ENCODE measurements around the gene TSPAN16.
"Not testable (repeated sequence)": the region's sequence is repeated elsewhere in the genome, so short reads cannot be mapped to it uniquely, and the experiment has no call there.

Gene TSPAN16

DNA sequence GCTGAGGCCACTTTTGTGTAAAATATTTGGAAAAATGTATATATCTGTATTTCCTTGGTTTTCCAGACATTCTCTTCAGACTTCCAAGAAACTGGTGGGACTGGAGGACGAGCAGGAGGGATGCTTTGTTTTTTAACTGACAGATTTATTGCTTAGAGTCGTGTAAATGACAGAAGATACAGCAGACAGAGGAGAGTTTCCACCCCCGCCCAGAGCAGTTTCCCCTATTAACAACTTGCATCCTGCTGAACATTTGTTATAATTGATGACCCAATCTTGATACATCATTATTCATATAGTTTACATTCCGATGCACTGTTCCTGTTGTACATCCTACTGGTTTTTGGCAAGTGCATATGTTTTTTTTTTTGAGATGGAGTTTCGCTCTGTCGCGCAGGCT is 26.6 kb upstream of the TSPAN16 start:
- DNase-seq, result no peak

DNA sequence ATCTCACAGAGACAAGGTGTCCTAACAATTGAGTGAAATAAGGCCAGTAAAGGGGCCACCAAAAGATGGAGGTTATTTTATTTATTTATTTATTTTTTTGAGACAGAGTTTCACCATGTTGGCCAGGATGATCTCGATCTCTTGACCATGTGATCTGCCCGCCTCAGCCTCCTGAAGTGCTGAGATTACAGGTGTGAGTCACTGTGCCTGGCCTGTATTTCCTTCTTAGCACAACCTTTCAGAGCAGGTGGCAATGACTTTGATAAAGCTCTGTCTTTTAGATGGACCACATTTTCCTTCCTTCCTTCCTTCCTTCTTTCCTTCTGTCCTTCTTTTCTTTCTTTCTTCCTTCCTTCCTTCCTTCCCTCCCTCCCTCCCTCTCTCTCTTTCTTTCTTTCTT is 22.7 kb upstream of the TSPAN16 start:
- DNase-seq, result no peak

DNA sequence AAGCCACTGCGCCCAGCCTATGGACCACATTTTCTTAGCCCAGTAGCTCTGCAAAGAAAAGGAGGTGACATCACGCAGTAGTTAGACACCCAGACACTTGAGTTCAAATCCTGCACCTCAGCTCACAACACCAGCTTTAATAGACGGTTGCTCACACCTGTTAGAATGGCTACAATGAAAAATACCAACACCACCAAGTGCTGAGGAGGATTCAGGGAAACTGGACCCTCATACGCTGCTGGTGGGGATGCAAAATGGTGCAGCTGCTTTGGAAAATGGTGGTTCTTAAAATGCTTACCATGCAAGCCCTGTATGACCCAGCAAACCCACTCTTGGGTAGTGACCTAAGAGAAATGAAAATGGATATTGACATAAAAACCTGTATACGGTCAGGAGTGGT is 22.0 kb upstream of the TSPAN16 start:
- no peak for DNase-seq

DNA sequence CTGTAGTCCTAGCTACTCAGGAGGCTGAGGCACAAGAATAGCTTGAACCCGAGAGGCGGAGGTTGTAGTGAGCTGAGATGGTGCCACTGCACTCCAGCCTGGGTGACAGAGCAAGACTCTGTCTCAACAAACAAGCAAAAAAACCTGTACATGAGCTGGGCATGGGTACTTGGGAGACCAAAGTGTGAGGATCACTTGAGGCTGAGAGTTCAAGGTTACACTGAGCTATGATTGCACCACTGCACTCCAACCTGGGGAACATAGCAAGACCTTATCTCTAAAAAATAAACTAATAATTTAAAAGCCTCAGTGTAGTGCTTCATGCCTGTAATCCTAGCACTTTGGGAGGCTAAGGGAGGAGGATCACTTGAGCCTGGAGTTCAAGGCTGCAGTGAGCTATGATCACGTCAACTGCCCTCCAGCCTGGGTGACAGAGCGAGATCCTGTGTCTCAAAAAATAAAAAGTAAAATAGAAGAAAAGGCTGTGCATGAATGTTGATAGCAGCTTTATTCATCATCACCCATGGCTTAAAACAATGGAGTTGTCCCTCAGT is 21.4 kb upstream of the TSPAN16 start:
- DNase-seq, result no peak

DNA sequence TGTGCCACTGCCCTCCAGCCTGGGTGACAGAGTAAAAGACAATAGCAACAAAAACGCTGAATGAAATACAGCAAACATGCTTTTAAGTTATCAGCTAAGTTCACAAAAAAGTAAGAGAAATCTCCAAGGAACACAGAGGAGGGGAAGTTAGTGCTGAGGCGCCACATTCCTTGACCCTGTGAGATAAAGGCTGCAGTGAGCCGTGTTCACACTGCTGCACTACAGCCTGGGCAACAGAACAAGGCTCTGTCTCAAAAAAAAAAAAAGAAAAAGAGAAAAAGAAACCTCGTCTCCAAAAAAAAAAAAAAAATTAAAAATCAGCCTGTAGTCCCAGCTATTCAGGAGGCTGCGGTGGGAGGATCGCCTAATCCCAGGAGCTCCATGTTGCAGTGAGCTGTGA is 17.3 kb upstream of the TSPAN16 start:
- no peak for DNase-seq

DNA sequence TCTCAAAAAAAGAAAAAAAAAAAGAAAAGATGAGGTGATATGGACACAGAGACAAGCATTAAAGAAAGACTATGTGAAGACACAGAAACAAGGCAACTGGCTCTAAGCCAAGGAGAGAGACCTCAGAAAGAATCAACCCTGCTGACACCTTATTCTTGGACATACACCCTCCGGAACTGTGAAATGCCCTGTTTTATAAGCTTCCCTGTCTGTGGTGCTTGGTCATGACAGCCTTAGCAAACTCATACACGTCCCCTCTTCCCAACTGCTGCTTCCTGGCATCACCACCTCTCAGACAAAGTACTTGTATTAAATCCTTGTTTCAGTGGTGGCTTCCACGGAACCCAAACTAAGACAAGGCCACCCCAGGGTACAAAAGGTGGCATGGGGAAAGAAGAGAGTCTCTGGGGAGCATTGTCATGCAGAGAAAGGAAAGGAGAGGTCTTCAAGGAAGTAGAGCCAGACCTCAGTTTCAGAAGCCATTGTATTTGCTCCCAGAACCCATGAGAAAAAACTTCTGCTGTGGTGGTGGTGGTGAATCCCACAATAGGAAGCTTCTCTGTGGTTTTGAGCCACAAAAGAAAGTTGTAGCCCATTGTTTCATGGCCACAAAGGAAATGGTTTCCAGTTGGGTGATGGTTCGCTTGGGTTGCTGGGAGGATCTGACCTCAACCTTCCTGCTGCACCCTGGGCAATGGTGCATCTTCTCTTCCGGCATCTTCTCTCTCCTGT is 16.3 kb upstream of the TSPAN16 start:
- DNase-seq, result no peak

DNA sequence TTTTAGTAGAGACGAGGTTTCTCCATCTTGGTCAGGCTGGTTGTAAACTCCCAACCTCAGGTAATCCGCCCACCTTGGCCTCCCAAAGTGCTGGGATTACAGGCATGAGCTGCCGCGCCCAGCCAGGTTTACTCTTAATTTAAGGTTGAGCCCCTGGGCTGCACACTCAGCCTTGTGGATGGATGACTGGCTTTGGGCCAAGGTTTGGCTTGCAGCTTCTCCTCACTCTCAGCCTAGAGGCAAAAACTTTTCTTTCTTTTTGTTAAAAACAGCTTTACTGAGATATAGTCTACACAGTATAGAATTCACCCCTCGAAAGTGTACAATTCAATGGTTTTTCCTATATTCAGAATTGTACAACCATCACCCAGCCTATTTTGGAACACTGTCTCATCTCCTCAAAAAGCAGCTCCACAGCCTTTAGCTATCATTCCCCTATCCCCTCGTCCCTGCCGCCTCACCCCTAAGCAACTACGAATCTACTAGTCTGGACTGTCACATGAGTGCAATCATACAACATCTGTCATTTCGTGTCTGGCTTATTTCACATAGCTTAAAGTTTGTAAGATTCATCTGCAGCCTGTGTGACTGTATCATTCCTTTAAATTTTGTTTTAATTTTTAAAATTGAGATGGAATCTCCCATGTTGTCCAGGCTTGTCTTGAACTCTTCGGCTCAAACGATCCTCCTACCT is 14.5 kb upstream of the TSPAN16 start:
- DNase-seq, result no peak

DNA sequence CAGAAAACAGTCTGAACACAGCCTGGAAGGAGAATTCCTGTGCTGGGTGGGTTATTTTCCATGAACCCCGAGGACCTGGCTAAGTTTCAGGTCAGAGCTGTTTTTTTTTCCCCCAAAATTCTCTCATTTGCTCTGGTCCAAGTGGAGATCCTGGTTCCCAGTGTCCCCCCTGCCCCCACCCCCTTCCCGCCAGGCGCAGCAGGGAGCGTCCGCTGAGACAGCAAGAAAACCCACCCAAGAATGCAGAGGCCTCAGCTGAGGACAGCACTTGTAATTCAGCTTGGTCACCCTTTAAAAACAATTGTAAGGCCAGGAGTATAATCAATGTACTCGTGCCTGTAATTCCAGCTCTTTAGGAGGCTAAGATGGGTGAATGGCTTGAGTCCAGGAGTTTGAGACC is 11.4 kb upstream of the TSPAN16 start:
- no peak for DNase-seq

DNA sequence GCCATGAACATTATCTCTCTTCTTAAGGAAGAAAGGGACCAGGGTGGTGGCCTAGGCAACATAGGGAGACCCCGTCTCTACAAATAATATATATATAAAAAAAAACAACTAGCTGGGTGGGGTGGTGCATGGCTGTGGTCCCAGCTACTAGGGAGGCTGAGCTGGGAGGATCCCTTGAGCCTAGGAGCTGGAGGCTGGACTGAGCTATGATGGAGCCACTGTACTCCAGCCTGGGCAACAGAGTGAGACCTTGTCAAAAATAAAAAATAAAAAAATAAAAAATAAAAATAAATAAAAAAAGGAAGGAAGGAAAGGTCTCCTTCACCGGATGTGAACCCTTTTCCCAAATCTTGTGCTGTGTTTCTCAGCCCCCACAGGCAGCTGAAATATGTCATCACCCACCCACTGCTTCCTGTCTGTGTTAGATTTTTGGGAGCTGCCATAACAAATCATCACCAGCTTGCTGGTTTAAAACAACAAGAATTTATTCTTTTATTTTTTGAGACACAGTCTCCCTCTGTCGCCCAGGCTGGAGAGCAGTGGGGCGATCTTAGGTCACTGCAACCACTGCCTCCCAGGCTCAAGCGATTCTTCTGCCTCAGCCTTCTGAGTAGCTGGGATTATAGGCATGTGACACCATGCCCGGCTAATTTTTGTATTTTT is 9.5 kb upstream of the TSPAN16 start:
- DNase-seq, result no peak

DNA sequence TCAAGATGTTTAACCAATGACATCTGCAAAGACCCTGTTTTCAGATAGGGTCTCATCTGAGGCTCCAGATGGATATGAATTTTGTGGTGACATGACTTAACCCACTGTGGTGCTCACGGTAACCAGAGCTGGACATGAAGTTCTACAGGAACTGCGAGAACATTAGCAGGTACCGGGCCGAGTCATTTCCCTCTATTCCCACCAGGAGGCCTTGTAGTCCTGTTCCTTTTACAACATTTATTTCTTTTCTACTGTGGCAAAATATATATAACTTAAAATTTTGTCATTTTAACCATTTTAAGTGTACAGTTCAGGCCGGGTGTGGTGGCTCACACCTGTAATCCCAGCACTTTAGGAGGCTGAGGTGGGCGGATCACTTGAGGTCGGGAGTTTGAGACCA is 7.6 kb upstream of the TSPAN16 start:
- no peak for DNase-seq

DNA sequence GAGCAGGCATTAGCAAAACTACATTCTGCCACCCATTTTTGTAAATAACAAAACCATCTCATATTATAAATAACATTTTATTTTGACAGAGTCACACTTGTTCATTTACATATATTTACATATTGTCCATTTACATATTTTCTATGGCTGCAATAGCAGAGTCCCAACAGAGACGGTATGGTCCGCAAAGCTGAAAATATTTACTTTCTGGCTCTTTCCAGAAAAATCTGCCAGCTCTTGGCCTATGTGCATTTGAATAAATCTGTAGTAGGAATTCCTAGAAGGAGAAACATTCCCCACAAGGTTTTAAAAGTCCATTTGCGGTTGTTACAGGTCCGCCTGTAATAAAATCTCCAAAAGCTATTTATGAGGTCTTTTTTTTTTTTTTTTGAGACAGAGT is 5.7 kb upstream of the TSPAN16 start:
- DNase-seq, result no peak

DNA sequence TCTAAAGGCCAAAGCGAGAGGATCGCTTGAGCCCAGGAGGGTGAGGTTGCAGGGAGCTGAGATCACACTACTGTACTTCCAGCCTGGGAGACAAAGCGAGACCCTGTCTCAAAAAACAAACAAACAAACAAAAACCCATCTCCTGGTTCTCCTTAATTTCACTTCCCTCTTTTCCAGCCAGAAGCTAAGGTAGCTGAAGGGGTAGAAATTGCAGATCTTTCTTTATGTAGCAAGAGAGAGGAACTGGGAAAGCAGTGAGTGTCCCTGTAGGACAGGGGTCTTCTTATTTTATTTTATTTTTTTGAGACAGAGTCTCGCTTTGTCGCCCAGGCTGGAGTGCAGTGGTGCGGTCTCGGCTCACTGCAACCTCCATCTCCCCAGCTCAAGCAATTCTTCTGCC is 4.5 kb upstream of the TSPAN16 start:
- DNase-seq, result no peak

DNA sequence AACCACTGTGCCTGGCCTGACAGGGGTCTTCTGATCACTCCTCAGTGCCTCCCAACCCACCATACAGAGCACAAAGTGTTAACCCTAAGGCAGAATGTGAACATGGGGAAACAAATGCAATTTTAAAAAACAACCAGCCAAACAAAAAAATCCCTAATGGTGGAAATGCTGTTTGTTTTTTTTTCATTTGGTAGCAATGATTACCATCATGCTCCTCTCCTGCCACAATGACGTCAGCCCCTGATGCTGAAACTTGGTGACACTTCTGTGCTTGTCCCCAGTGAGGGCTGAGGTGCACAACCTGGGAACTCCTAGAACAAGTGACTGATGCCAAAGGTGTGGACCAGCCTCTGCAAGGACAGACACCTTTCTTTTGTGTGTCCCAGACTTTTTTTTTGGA is 4.0 kb upstream of the TSPAN16 start:
- DNase-seq, result no peak

DNA sequence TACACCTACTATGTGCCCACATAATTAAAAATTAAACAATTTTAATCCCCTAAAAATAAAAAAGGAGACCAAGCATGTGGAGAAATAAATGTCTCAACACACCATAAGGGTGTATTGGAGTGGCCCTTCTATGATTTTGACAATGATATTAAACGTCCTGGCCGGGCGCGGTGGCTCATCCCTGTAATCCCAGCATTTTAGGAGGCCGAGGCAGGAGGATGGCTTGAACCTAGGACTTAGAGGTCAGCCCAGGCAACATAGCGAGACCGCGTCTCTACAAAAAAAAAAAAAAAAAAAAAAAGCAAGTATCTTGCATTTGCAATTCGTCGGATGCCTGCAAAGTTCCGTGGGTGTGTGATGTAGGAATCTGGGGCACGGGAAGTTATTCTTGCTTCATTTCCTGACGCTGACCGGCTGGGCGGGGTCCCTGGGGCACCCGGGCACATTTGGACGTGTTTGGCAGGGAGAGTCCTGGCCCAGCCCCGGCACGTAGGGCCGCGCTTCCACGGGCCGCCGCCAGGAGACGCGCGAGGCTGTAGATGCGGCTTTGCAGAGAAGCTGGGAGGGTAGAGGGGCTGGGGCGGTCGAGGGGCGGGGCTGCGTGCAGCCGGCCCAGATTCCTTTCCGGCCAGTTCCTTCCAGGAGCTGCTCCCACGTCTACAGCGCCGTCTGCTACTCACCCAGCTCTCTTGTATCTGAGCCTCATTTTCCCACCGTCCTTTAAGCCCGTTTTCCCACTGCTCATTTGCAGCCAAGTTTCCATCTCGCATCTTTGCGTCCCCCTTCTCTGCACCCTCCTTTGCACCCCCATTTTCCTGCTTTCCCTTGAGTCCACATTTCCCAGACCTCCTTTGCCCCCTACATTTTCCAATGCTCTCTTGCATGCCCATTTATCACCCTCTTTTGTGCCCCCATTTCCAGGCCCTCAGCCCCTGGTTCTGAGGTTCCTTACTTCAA is 2.2 kb upstream of the TSPAN16 start:
- DNase-seq, result peak; percentile 77

DNA sequence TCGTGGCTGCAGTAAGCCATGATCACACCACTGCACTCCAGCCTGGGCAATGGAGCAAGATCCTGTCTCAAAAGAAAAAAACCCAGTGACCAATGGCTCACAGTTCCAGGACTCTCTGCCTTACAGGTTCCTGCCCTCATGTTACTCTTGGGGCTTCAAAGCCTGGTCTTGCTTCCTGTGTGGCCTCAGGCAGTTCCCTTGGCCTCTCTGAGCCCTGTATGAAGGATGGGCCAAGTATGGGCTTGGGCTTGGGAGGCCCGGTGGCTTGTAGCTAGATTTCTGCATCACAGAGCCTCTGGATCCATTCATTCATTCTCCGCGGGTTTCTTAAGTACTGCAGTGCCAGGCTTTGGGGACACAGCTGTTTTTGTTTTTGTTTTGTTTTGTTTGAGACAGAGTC is 780 bp upstream of the TSPAN16 start:
- DNase-seq, result no peak

DNA sequence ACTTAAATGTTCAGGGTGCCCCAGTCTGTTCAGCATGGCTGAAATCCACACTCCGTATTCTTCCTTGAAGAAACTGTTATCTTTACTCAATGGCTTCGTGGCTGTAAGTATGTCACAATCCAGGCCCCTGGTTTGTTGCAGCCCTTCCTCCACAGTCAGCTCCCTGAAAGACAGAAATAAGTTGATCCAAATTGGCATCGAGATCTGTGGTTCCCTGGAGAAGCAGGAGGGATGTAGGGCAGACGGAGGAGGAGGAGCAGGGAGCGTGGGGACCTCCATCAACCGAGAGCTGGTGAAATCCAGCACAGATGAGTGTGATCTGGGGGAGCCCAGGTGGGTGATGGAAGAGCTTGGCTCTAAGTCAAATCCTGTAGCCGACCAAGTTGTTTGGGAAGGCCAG is 304 bp downstream of the TSPAN16 start:
- DNase-seq, result no peak

DNA sequence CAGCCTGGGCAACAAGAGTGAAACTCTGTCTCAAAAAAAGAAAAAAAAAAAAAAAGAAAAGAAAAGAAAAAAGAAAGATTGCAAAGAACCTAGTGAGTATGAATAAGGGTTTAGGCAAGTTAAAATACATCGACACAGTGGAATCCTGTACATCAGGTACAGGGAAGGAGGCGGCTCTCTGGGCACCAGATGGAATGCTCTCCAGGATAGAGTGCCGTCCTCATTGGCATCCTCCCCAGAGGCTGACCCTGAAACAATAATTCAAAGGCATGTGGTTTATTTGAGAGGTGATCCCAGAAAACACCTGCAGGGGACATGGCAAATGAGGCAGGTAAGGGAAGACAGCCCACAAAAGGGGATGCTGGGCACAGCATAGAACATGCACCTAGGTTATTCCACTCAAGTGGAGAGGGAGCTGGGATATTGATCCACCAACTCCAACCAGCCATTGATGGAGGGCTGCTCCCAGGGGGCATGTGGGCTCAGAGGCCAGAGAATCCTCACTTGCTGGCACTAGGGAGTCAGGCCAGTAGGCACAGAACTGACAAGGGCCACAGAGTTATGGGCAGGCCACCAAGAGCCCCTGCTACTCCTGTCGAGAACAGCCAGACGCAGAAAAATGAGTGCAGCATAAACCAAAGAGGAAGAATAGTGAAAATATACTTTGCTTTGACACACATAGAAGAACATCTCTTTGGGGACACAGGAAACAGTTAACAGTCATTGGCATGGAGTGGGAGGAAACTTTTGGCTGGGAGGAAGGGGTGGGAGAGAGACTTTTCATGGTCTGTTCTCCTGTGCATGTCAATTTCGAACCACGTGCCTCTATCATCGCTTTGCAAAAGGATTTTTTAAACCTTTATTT is 4.2 kb downstream of the TSPAN16 start:
- no peak for DNase-seq

DNA sequence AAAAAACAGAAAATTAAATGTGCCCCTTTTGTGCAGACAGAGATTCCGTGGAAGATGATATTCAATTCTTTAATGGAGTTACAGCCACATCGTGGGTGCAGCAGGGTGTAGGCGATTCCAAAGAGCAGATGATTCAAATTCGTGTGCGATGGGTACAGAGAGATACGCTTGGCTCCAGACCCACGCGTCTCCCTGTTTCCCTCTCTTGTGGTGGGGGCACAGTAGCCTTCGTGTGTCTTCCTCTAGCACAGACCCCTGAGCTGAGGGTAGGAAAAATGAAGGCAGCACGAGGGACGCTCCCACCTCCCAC is 4.8 kb downstream of the TSPAN16 start:
- DNase-seq, result no peak

DNA sequence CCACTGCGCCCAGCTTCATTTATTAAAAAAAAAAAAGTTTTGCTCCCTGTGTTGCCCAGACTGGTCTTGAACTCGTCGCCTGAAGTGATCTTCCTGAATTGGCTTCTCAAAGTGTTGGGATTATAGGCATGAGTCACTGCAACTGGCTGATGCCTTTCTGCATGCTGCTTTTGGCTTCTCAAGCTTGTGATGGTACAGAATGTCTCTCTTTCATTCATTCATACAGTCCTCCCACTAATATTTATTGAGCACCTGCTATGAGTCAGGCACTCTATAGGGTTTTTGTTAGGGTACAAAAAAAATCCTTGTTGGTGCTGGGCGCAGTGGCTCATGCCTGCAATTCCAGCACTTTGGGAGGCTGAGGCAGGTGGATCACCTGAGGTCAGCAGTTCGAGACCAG is 9.0 kb downstream of the TSPAN16 start:
- no peak for DNase-seq

DNA sequence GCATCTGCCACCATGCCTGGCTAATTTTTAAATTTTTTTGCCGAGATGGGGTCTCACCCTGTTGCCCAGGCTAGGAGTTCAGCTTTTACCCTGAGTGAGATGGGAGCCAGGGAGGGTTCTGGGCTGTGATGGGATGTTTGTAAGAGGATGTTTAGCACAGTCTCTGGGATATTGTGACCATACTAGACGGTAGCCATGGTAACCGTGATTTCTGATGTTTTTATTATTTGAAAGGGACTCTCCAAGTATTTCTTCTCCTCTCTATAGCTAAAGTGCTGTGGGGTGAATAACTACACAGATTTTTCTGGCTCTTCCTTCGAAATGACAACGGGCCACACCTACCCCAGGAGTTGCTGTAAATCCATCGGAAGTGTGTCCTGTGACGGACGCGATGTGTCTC is 10.4 kb downstream of the TSPAN16 start:
- no peak for DNase-seq

DNA sequence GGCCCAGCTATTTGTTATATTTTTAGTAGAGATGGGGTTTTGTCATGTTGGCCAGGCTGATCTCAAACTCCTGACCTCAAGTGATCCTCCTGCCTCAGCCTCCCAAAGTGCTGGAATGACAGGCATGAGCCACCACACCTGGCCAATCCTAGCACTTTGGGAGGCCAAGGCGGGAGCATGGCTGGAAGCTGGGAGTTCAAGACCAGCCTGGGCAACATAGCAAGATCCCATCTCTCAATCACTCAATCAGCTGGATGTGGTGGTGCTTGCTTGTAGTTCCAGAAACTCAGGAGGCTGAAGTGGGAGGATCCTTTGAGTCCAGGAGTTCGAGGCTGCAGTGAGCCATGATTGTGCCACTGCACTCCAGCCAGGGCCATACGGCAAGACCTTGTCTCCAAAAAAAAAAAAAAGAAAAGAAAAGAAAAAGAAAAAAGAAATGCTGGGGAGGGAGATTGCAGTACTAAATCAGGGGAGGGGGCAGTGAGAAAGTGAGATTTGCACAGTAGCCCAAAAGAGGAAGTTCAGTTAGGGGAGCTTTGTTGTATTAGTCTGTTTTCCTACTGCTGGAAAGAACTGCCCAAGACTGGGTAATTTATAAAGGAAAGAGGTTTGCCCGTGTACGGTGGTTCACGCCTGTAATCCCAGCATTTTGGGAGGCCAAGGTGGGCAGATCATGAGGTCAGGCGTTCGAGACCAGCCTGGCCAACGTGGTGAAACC is 24.5 kb downstream of the TSPAN16 start:
- not testable (repeated sequence) for DNase-seq

Measured in NCI-H2227 treated with DMSO at 0.1 percent for 48 hours (cell line).